NCI-H2196 treated with DMSO at 0.1 percent for 48 hours (cell line): Measurements from ENCODE around the gene CEP350.

ENCODE experiments used
- DNase-seq: peaks from one replicate; lab custom pipeline; 2025; ENCODE audit not compliant: unreplicated experiment; lab: John Stamatoyannopoulos, UW

Gene CEP350

GRCh38 chr1:180057883-180058396 lies 103.3 kb downstream of the CEP350 start:
- no peak for DNase-seq

DNA sequence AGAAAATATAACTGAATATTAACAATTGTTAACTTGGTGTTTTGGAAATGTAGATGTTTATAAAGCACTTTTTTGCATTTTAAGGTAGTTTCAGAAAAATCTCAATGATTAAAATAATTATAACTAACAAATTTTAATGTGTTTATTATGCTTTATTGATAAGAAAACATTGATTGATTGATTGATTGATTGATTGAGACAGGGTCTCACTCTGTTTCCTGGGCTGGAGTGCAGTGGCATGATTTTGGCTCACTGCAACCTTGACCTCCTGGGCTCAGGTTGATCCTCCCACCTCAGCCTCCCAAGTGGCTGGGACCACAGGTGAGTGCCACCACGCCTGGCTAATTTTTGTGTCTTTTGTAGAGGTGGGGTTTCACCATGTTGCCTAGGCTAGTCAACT lies 106.4 kb downstream of the CEP350 start:
- DNase-seq = no peak

- DNase-seq = no peak
Measured at GRCh38 chr1:180062452-180062971, 107.9 kb downstream of the CEP350 start.

DNA sequence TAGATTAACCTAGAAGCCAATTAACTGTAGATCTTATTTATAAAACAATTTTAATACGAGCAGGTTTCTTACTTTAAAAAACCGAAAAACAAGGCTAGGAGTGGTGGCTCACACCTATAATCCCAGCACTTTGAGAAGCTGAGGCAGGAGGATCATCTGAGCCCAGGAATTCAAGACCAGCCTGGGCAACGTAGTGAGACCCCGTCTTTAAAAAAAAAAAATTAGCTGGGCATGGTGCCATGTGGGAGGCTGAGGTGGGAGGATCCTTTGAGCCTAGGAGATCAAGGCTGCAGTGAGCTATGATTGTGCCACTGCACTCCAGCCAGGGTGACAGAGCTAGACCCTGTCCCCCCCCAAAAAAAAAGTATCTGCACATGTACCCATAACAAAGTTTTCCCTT lies 110.8 kb downstream of the CEP350 start:
- no peak for DNase-seq

DNA sequence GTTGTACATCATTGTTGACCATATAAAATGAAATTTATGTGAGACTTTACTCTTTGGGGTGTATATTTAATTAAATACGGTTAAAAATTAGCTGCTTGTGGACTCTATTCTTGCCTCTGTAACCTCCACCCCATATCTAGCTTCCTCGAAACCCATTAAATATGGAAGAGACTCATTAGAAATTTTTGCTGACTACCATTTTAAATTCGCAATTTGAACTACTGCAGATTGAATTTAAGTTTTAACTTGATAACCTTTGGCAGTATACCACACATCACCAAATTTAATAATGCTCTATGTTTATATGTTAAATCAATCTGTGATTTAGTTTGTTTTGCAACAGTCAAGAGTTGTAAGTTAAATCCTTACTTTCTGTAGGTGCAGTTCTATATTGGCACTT lies 111.5 kb downstream of the CEP350 start:
- DNase-seq = no peak

- no peak for DNase-seq
Measured at GRCh38 chr1:180070286-180070685, 115.7 kb downstream of the CEP350 start.

DNA sequence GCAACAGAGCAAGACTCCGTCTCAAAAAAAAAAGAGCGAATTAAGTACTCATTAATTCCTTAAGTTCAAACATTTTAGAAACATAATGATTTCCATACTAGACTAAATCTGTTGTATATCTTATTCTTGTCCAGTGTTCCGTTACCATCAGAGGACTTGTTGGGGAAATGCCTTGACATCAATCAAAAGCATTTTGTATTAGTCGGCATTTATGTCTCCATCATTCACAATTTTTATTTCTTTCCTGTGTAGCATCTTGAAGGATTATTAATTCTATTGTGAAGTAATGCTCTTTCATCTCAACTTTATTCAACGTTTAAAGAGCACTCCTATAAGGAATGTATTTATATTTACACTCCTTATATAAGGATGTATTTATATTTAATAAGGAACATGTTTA lies 117.1 kb downstream of the CEP350 start:
- DNase-seq = no peak

DNA sequence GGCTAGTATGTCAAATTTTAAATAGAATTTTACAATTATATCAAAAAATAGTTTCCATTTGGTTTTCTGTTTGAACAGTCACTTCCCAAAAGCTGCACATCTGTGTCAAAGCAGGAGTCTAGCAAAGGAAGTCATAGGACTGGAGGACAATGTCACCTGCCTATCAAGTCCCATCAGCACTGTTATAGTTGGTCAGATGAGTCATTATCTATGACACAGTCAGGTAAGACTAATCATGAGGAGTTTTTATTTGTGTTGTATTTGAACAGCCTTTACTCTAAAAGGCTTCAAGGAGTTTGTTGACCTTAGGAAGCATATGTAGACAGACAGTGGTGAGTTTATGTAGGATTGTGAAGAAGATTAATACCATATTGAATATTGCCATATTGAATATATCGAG lies 125.8 kb downstream of the CEP350 start:
- DNase-seq = no peak

- DNase-seq = no peak
Measured at GRCh38 chr1:180081474-180081873, 126.9 kb downstream of the CEP350 start.

DNA sequence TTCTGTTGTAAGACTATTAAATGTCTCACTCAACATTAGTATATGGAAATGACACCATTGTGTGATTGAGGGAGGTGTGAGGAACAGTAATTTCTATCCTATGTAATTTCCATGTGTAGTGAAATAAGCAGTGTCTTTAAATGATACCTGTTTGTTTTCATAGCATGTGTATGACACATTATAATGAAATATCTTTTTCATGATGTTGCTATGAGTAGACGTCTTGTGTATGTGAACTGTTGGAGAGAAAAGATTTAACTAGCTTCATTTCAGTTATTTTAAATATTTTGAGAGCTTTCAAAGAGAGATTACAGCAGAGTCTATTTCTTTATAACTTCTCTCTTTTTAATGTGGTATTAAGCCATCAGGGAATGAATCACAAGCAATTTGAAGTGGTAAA lies 128.6 kb downstream of the CEP350 start:
- no peak for DNase-seq

GRCh38 chr1:180084867-180085266 lies 130.3 kb downstream of the CEP350 start:
- DNase-seq = no peak

DNA sequence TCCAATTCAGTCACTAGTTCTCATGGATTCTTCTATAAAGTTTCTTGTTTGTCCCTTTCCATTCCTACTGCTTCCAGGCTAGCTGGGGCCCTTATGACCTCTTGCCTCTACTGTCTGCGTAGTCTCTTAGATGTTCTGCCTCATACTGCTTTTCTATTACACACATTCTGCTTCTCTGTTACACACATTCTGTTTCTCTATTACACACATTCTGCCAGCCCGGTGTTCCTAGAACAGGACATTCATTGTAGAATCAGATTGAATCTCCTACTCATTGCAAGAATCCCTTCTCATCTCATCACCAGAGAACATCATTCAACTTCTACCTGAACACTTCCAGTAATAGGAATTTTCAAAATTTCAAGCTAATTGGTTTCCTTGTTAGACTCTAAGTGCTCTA lies 130.7 kb downstream of the CEP350 start:
- DNase-seq = no peak

GRCh38 chr1:180092931-180093650 lies 138.5 kb downstream of the CEP350 start:
- no peak for DNase-seq

- no peak for DNase-seq
Measured at GRCh38 chr1:180094705-180095295, 140.2 kb downstream of the CEP350 start.

DNA sequence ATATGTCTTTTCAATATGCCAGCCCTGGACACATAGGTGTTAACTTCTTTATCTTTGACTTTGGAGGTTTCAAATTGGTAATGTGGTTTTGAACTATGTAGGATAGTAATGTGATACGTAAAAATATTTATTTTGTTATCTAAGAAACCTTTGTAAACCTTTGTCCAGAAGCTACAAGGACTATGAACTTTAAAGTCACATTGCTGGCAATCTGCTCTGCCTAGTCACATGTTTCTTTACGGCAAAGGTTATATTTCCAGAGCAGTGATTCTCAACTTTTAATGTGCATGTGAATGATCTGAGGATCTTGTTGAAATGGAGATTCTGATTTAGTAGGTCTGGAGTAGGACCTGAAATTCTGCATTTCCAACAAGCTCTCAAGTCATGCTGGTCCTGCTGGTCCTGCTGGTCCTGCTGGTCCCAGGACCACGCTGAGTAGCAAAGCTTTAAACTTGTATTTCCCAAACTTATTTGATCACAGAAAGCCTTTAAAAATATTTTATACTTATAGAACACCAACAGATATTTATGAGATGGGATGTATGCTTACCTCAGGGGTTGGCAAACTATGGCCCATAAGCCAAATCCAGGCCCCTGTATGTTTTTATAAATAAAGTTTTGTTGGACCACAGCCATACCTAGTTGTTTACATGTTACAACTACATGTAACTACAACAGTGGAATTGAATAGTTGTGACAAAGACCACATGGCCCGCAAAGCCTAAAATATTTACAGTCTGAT lies 142.1 kb downstream of the CEP350 start:
- DNase-seq = no peak

DNA sequence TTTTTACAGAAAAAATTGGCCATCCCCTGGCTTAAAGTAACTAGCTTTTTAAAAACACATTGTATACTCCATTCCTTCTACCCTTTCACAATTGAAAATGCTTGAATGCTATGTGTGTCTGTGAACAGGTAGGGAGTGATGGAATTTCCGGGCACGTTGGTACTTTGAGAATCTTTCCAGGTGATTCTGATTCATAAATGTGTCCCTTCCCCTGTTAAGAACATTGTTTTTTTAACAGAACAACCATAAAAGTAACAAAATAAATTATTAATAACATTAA lies 142.7 kb downstream of the CEP350 start:
- no peak for DNase-seq

GRCh38 chr1:180101411-180101810 lies 146.8 kb downstream of the CEP350 start:
- no peak for DNase-seq

GRCh38 chr1:180103819-180104218 lies 149.2 kb downstream of the CEP350 start:
- no peak for DNase-seq

- no peak for DNase-seq
Measured at GRCh38 chr1:180112091-180112490, 157.5 kb downstream of the CEP350 start.

DNA sequence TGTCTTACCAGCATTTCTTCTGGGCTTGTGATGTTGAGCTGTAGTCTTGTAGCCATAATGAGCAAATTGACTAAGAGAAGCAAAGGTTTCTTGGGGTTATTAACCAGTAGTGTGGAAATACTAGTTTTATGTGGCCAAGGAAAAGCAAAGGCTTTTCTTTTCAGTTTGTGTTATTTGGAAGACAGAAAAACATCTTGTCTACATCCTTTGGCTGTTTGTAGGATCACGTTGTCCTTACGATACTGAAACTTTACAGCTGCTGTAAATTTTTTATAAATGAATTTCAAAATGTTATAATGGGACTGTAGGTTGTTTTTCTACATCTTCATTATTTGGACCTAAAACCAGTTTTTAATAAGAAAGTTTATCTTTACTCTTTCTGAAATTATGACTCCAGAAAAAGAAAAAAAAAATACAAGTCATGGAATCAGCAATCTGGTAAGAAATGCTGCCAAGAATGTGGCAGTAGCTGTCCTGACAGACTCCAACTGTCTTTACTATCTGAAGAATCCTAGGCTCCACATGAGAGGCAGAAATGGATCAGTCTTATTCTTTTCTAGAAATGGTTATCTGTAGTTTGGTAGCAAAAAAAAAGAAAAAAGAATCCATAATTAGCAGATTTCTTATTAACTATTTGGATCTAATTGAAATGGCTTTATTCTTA lies 158.5 kb downstream of the CEP350 start:
- no peak for DNase-seq

- no peak for DNase-seq
Measured at GRCh38 chr1:180114396-180114945, 159.9 kb downstream of the CEP350 start.
